Calu3 (cell line): ENCODE measurements around the gene PCDH12. TPM values are rescaled to one million over a fixed set of nuclear protein-coding genes. Genes with fewer than 3 reads are reported as not detected.

Experiments
- BruUV-seq: library from RNA; stranded (reverse); fragments of 400-500 nt; replicated peaks from 2 replicates; lab custom pipeline; 2021; lab: Mats Ljungman, UMichigan
- CTCF ChIA-PET: fragments of 300-600 bp; sonication (Branson Sonifier 250); formaldehyde crosslinking; loops from one replicate; lab custom pipeline; 2022; ENCODE audit warnings: antibody characterized with exemption; lab: Charles Lee
- DNase-seq: peaks from one replicate; pipeline ENCODE4 v3.0.0; 2022
- H3K27ac Mint-ChIP-seq: one replicate; pipeline ENCODE4 v1.8.0; 2022; ENCODE audit warnings: mixed read lengths; ENCODE audit not compliant: unreplicated experiment
- H3K27me3 Mint-ChIP-seq: one replicate; pipeline ENCODE4 v1.8.0; 2022; ENCODE audit warnings: mixed read lengths; ENCODE audit not compliant: unreplicated experiment
- H3K36me3 Mint-ChIP-seq: one replicate; pipeline ENCODE4 v1.8.0; 2022; ENCODE audit warnings: mild to moderate bottlenecking, moderate library complexity, mixed read lengths; ENCODE audit not compliant: insufficient read depth, unreplicated experiment
- H3K4me1 Mint-ChIP-seq: one replicate; pipeline ENCODE4 v1.8.0; 2022; ENCODE audit warnings: mild to moderate bottlenecking, low read depth, mixed read lengths; ENCODE audit not compliant: unreplicated experiment
- H3K4me3 Mint-ChIP-seq: one replicate; pipeline ENCODE4 v1.8.0; 2022; ENCODE audit warnings: mild to moderate bottlenecking, low read depth, moderate library complexity, mixed read lengths; ENCODE audit not compliant: unreplicated experiment
- H3K9me3 Mint-ChIP-seq: one replicate; pipeline ENCODE4 v1.8.0; 2022; ENCODE audit warnings: low read depth, mixed read lengths; ENCODE audit not compliant: unreplicated experiment
- CTCF ChIP-seq: fragments of 200-600 bp; IDR thresholded peaks from one replicate; pipeline ENCODE4 v1.8.0; 2022; ENCODE audit warnings: antibody characterized with exemption; ENCODE audit not compliant: unreplicated experiment
- intact Hi-C: fragments of 100-400 bp; cut with micrococcal nuclease; formaldehyde crosslinking; loops from one replicate; pipeline ENCODE4 v1.10.0; 2022; ENCODE audit not compliant: unreplicated experiment
- total RNA-seq: library from RNA; stranded (reverse); gene quantifications from 2 replicates; pipeline ENCODE4 v1.2.3, GENCODE V29; 2022

The PCDH12 gene
- total RNA-seq, 1 experiment from 2014 or later: not detected

GRCh38 chr5:141906517-141906916 is 51.5 kb downstream of the PCDH12 start:
- Mint-ChIP-seq H3K9me3 (no peaks in the 10 kb centered on the region), H3K4me3 (no peak overlapping the region), H3K27me3 (peaks cover 8% of the 10 kb centered on the region), H3K27ac (no peak overlapping the region), H3K36me3 (no peaks in the 10 kb centered on the region), H3K4me1 (no peaks in the 10 kb centered on the region)
- BruUV-seq: no TSS peak
- intact Hi-C loops: no loop called here
- DNase-seq: no peak
- no peak for TF ChIP-seq CTCF
- CTCF ChIA-PET: interaction anchor here (0.6 kb wide), 1 partner anchor 152 kb away, joined by 3 read pairs; no protein-coding TSS in a partner anchor

GRCh38 chr5:141904551-141904950 is 53.5 kb downstream of the PCDH12 start:
- Mint-ChIP-seq H3K4me3 (no peak overlapping the region), H3K9me3 (no peaks in the 10 kb centered on the region), H3K27ac (no peak overlapping the region), H3K27me3 (peaks cover 8% of the 10 kb centered on the region), H3K36me3 (no peaks in the 10 kb centered on the region), H3K4me1 (no peaks in the 10 kb centered on the region)
- BruUV-seq: no TSS peak
- CTCF ChIA-PET: no interaction called here
- intact Hi-C loops: no loop called here
- DNase-seq: no peak
- no peak for TF ChIP-seq CTCF

- peaks cover 20% of the 10 kb centered on the region for H3K27me3 Mint-ChIP-seq
- no peak overlapping the region for H3K4me3 Mint-ChIP-seq
- H3K36me3 Mint-ChIP-seq: no peaks in the 10 kb centered on the region
- no TSS peak for BruUV-seq
- CTCF ChIA-PET: no interaction called here
- no peaks in the 10 kb centered on the region for H3K9me3 Mint-ChIP-seq
- intact Hi-C loops: no loop called here
- DNase-seq: no peak
- H3K27ac Mint-ChIP-seq: no peak overlapping the region
- H3K4me1 Mint-ChIP-seq: no peaks in the 10 kb centered on the region
- no peak for TF ChIP-seq CTCF
Observed at GRCh38 chr5:141903261-141903660, 54.7 kb downstream of the PCDH12 start.

- no peaks in the 10 kb centered on the region for H3K9me3 Mint-ChIP-seq
- BruUV-seq: no TSS peak
- CTCF ChIA-PET: no interaction called here
- intact Hi-C loops: no loop called here
- no peak for TF ChIP-seq CTCF
- no peaks in the 10 kb centered on the region for H3K36me3 Mint-ChIP-seq
- no peak overlapping the region for H3K27ac Mint-ChIP-seq
- no peaks in the 10 kb centered on the region for H3K4me1 Mint-ChIP-seq
- DNase-seq: no peak
- peaks cover 26% of the 10 kb centered on the region for H3K27me3 Mint-ChIP-seq
- H3K4me3 Mint-ChIP-seq: no peak overlapping the region
Observed at GRCh38 chr5:141902015-141902814, 55.8 kb downstream of the PCDH12 start.
